K562 (cell line): ENCODE results near the gene RABGAP1L. TPM values are rescaled to one million over a fixed set of nuclear protein-coding genes. Genes with fewer than 3 reads are reported as not detected.
A peak's percentile ranks its signal among the peaks of the same experiment; 100 is the strongest.

Experiments
- ATAC-seq: fragments of 200-7000 bp; cut with Tn5 transposase; 3 replicates; pipeline ENCODE4 v1.9.1; 2020; ENCODE audit warnings: moderate library complexity
- BruUV-seq: library from RNA; stranded (reverse); fragments of 400-500 nt; replicated peaks from 2 replicates; lab custom pipeline; 2021; lab: Mats Ljungman, UMichigan
- CTCF ChIA-PET: fragments of 300-600 bp; formaldehyde crosslinking; extraction: SDS; loops from one replicate; lab custom pipeline; 2021; ENCODE audit warnings: low intra/inter-chr PET ratio; lab: Yijun Ruan, JAX
- POLR2A ChIA-PET: fragments of 300-600, 350-650 bp; sonication (Branson Sonifier 250); formaldehyde crosslinking; extraction: SDS; loops from one replicate; lab custom pipeline; 2021; ENCODE audit warnings: antibody characterized with exemption, inconsistent platforms; lab: Yijun Ruan, JAX
- DNase-seq, 4 experiments: peaks; one replicate each; pipeline versions ENCODE4 v3.0.0 to v3.0.0-alpha.2; 2011 to 2018; ENCODE audit warnings: low spot score in 3 of 4, mixed read lengths in 3 of 4; ENCODE audit errors: extremely low read depth in 1 of 4
- FAIRE-seq: peaks from 2 replicates; lab custom pipeline; 2011; peaks lifted over from hg19 to GRCh38; lab: Jason Lieb, UNC
- H2AFZ ChIP-seq: 2 replicates; pipeline ENCODE4 v1.6.0; 2011; ENCODE audit warnings: low read depth, low read length, control low read depth, inconsistent platforms
- H3K27ac ChIP-seq: fragments of 200-600 bp; 3 replicates; pipeline ENCODE4 v1.8.0; 2011; ENCODE audit warnings: low read depth, mild to moderate bottlenecking, control low read depth, inconsistent platforms, low read length, moderate library complexity, mixed read lengths; ENCODE audit errors: extremely low read depth
- H3K27me3 ChIP-seq, 2 experiments: fragments of 300-600 bp in 1 of 2; 2 replicates in 1 of 2; 3 replicates in 1 of 2; pipeline versions ENCODE4 v1.6.0 to v1.8.0; 2011; ENCODE audit warnings: inconsistent platforms in 2 of 2, low read length in 2 of 2, mild to moderate bottlenecking in 1 of 2, mixed read lengths in 1 of 2, moderate library complexity in 1 of 2; ENCODE audit not compliant: control insufficient read depth in 2 of 2, insufficient read depth in 2 of 2
- H3K36me3 ChIP-seq: fragments of 300-600 bp; 3 replicates; pipeline ENCODE4 v1.8.0; 2011; ENCODE audit warnings: mild to moderate bottlenecking, low read length, inconsistent platforms; ENCODE audit not compliant: control insufficient read depth, insufficient read depth
- H3K4me1 ChIP-seq, 2 experiments: fragments of 200-600 bp in 1 of 2; replicated peaks in 1 of 2; 2 replicates in 1 of 2; 3 replicates in 1 of 2; pipeline versions ENCODE4 v1.5.1 to v1.8.0; 2011; ENCODE audit warnings: inconsistent platforms in 2 of 2, low read length in 2 of 2, mild to moderate bottlenecking in 1 of 2, mixed read lengths in 1 of 2, moderate library complexity in 1 of 2; ENCODE audit not compliant: control insufficient read depth in 2 of 2, insufficient read depth in 2 of 2
- H3K4me2 ChIP-seq: 2 replicates; pipeline ENCODE4 v1.6.1; 2011; ENCODE audit warnings: low read length, control low read depth, inconsistent platforms, mixed read lengths; ENCODE audit not compliant: insufficient read depth
- H3K4me3 ChIP-seq: fragments of 200-600 bp; sonication (generic), shearing (Covaris generic); 2 replicates; pipeline ENCODE4 v1.5.1; 2016; ENCODE audit warnings: control low read depth, inconsistent platforms
- H3K79me2 ChIP-seq: fragments of 200-600 bp; 3 replicates; pipeline ENCODE4 v1.8.0; 2011; ENCODE audit warnings: low read length, inconsistent platforms; ENCODE audit not compliant: control insufficient read depth, insufficient read depth
- H3K9ac ChIP-seq, 2 experiments: 2 replicates each; pipeline versions ENCODE4 v1.6.0 to v1.6.1; 2011; ENCODE audit warnings: low read depth in 2 of 2, low read length in 2 of 2, control low read depth in 1 of 2, inconsistent platforms in 1 of 2, mild to moderate bottlenecking in 1 of 2, mixed read lengths in 1 of 2; ENCODE audit not compliant: insufficient read depth in 1 of 2
- H3K9me1 ChIP-seq: one replicate; pipeline ENCODE4 v1.6.0; 2011; ENCODE audit warnings: inconsistent platforms, mild to moderate bottlenecking, low read length, moderate library complexity; ENCODE audit not compliant: control insufficient read depth, insufficient read depth
- H3K9me3 ChIP-seq: replicated peaks from 2 replicates; pipeline ENCODE4 v1.5.1; 2011; ENCODE audit warnings: low read depth, low read length, inconsistent platforms; ENCODE audit not compliant: control insufficient read depth, insufficient read depth
- H4K20me1 ChIP-seq: replicated peaks from 2 replicates; pipeline ENCODE4 v1.6.1; 2011; ENCODE audit warnings: low read length, inconsistent platforms, mixed read lengths; ENCODE audit not compliant: control insufficient read depth, insufficient read depth
- BCOR ChIP-seq: fragments of 450-650 bp; IDR thresholded peaks from 2 replicates; pipeline ENCODE4 v1.6.1; 2016
- ELK1 ChIP-seq: sonication (generic); formaldehyde crosslinking; IDR thresholded peaks from 2 replicates; pipeline ENCODE4 v1.8.1; 2022; ENCODE audit warnings: missing genetic modification reagents
- KDM1A ChIP-seq, 2 experiments: fragments of 450-650 bp; IDR thresholded peaks; 2 replicates each; pipeline ENCODE4 v1.6.1; 2016; ENCODE audit warnings: mild to moderate bottlenecking in 2 of 2
- RBM25 ChIP-seq: fragments of 200-400 bp; formaldehyde crosslinking; IDR thresholded peaks from 2 replicates; pipeline ENCODE4 v1.6.1; 2018; ENCODE audit warnings: low read length, low read depth, moderate library complexity; ENCODE audit not compliant: severe bottlenecking
- ZNF146 ChIP-seq: IDR thresholded peaks from one replicate; pipeline ENCODE4 v1.6.1; 2018; ENCODE audit warnings: missing compliant biosample characterization; ENCODE audit not compliant: unreplicated experiment
- ZNF41 ChIP-seq: fragments of 250-450 bp; sonication (Bioruptor Pico); conservative IDR thresholded peaks from 2 replicates; pipeline ENCODE4 v1.4.0; 2020; ENCODE audit warnings: mild to moderate bottlenecking
- WGBS: fragments of 100-300 bp; shearing (Covaris generic); methylation state at CpG from one replicate; pipeline ENCODE4 v1.1.6; 2016; ENCODE audit warnings: low coverage, mixed read lengths; ENCODE audit not compliant: insufficient coverage; ENCODE audit errors: missing lambda C conversion rate; 5-methylcytosine and 5-hydroxymethylcytosine counted together
- in situ Hi-C: fragments of 300-500 bp; cut with MboI; formaldehyde crosslinking; loops from 4 replicates; pipeline ENCODE4 v1.15.0; 2018; ENCODE audit warnings: inconsistent platforms, mixed read lengths
- intact Hi-C: fragments of 100-400 bp; cut with micrococcal nuclease; formaldehyde crosslinking; loops from 2 replicates; pipeline ENCODE4 v1.14.2; 2022
- polyA plus RNA-seq, 8 experiments: library from polyadenylated mRNA; depleted of rRNA in 4 of 8; stranded (reverse) in 5 of 8; unstranded in 3 of 8; fragments of >200 nt; fragmentation: Nextera tagmentation in 2 of 8; fragmentation: Illumina TruSeq in 1 of 8; extraction: Ambion mirVana in 2 of 8; extraction: Trizol in 1 of 8; gene quantifications; 2 replicates each; pipeline versions ENCODE4 v1.2.1 to v1.2.3, GENCODE V29; 2011 to 2014; ENCODE audit warnings: inconsistent platforms in 1 of 8, missing spikeins in 1 of 8
- total RNA-seq, 7 experiments: library from RNA; depleted of rRNA in 6 of 7; stranded (reverse); fragments of >200 nt in 6 of 7; fragmentation: Illumina TruSeq in 2 of 7; extraction: Trizol in 2 of 7; gene quantifications; 2 replicates each; pipeline versions ENCODE4 v1.2.1 to v1.2.3, GENCODE V29; 2011 to 2021; ENCODE audit warnings: low replicate concordance in 1 of 7

The RABGAP1L gene
- total and polyA plus RNA-seq, 9 of the 15 experiments (the other 6 are each of a cell fraction or from before 2014, with no cell fraction given), result 16.5 to 44.9 (median 26.7) TPM

- no peaks in the 10 kb centered on the region for H3K27me3 ChIP-seq
- FAIRE-seq (no peak), ATAC-seq (no peak), DNase-seq (no peak)
- no peak overlapping the region for H3K4me2 ChIP-seq
- in situ Hi-C loops (no loop called here), intact Hi-C loops (no loop called here)
- H3K79me2 ChIP-seq, result peaks cover 34% of the 10 kb centered on the region
- H2AFZ ChIP-seq, result peak overlapping the region; percentile 3; the same call in 1 of the 2 replicates
- H4K20me1 ChIP-seq, result no peaks in the 10 kb centered on the region
- H3K36me3 ChIP-seq, result peaks cover 17% of the 10 kb centered on the region
- ChIA-PET CTCF (no interaction called here), POLR2A (interaction anchor here (0.6 to 3.5 kb wide), 4 partner anchors 8 to 25 kb away, joined by 3 to 65 read pairs (median 24); partner anchors contain the start of gene CACYBP)
- no TSS peak for BruUV-seq
- 76% methylated on average over 2 of the region's 2 CpGs for WGBS
- H3K9me3 ChIP-seq, result no peaks in the 10 kb centered on the region
- TF ChIP-seq RBM25, result peak; percentile 36
- no peak for TF ChIP-seq ZNF41
- peak in 1 of 2 experiments; percentile 52; a peak in 2 of 4 replicates for TF ChIP-seq KDM1A (IDR thresholded peaks at IDR 0.05)
- TF ChIP-seq ELK1, result no peak
- peak; percentile 74 for TF ChIP-seq BCOR
- peak; percentile 88 for TF ChIP-seq ZNF146 (CRISPR knock-in tag)
- H3K27ac ChIP-seq, result no peak overlapping the region
- peaks cover 4 to 12% of the 10 kb centered on the region in 2 experiments; a peak in 3 of 5 replicates for H3K4me1 ChIP-seq
- H3K9me1 ChIP-seq, result no peaks in the 10 kb centered on the region
- no peak overlapping the region for H3K9ac ChIP-seq
- H3K4me3 ChIP-seq, result no peak overlapping the region
Observed at GRCh38 chr1:175024773-175025172, 865.5 kb downstream of the RABGAP1L start.
